ENCODE data around the gene NABP2. TPM values are rescaled to one million over a fixed set of nuclear protein-coding genes. Genes with fewer than 3 reads are reported as not detected.

NABP2 gene
- total and polyA plus RNA-seq, 10 of the 15 experiments (the other 5 are each of a cell fraction or from before 2014, with no cell fraction given), result 20.7 to 97.9 (median 60.9) TPM

DNA sequence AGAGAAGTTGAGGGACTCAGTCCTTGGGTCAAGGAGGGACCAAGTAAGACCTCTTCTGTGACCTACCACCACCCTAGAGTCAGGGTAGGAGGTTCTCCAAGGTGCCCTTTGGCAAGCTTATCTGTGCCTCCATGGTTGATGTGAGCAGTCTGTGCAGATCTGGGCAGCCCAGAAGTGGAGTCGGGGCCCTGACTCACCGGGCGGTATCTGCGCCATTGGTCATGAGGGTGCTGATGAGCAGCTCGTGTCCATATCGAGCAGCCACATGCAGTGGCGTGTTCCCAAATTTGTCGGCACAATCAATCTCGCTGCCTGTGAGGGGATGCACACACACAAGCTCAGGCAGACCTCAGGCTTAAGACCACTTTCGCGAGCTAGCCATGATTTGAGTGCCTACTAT lies 28.9 kb downstream of the NABP2 start:
- WGBS (ENCODE audit: insufficient coverage, insufficient replicate concordance, low lambda C conversion rate, missing lambda C conversion rate), result 97% methylated on average over 11 of the region's 11 CpGs
- peaks cover 10% of the 10 kb centered on the region for H3K79me2 ChIP-seq (ENCODE audit: control insufficient read depth, insufficient read depth, low read length)
- ATAC-seq (no peak), FAIRE-seq (no peak), DNase-seq (ENCODE audit: low read depth, low spot score) (no peak)
- ChIA-PET RAD21 (ENCODE audit: unreplicated experiment) (no interaction called here), POLR2A (interaction anchor here (1.6 kb wide), 1 partner anchor 32 kb away, joined by 4 read pairs; no protein-coding TSS in a partner anchor), CTCF (interaction anchor here (0.9 to 1.8 kb wide), 2 partner anchors 25 to 47 kb away, joined by 3 to 4 read pairs; no protein-coding TSS in a partner anchor), SMC1A (ENCODE audit: uncharacterized antibody, unreplicated experiment) (no interaction called here)
- in situ Hi-C loops (cut with MboI), result no loop called here
- no peaks in the 10 kb centered on the region for H3K27me3 ChIP-seq (replicated peaks in 1 of 2; ENCODE audit: control insufficient read depth in 2 of 2, insufficient read depth in 2 of 2, low read length in 1 of 2)
- no peak overlapping the region for H3K9ac ChIP-seq (ENCODE audit: control insufficient read depth, insufficient read depth, low read length)
- intact Hi-C loops (cut with micrococcal nuclease; ENCODE audit: unreplicated experiment), result no loop called here
- H3K4me2 ChIP-seq (ENCODE audit: control insufficient read depth, insufficient read depth), result no peak overlapping the region
- peaks cover 7% of the 10 kb centered on the region for H3K4me1 ChIP-seq (ENCODE audit: control insufficient read depth, insufficient read depth, low read length)
- H3K4me3 ChIP-seq, result no peak overlapping the region
- H3K27ac ChIP-seq (ENCODE audit: control insufficient read depth, insufficient read depth), result no peak overlapping the region
- no peaks in the 10 kb centered on the region for H3K9me3 ChIP-seq (replicated peaks; ENCODE audit: control insufficient read depth, insufficient read depth, low read length)
- H2AFZ ChIP-seq (ENCODE audit: control insufficient read depth, low read depth, low read length), result no peak overlapping the region
- no TSS peak for BruUV-seq (replicated peaks)
- no peaks in the 10 kb centered on the region for H4K20me1 ChIP-seq (ENCODE audit: control insufficient read depth, insufficient read depth)
- no peak for TF ChIP-seq RB1 (IDR thresholded peaks at IDR 0.05; ENCODE audit: borderline replicate concordance)
- TF ChIP-seq, protein P1, sequence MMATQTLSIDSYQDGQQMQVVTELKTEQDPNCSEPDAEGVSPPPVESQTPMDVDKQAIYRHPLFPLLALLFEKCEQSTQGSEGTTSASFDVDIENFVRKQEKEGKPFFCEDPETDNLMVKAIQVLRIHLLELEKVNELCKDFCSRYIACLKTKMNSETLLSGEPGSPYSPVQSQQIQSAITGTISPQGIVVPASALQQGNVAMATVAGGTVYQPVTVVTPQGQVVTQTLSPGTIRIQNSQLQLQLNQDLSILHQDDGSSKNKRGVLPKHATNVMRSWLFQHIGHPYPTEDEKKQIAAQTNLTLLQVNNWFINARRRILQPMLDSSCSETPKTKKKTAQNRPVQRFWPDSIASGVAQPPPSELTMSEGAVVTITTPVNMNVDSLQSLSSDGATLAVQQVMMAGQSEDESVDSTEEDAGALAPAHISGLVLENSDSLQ (IDR thresholded peaks at IDR 0.05), result no peak
- TF ChIP-seq SPI1 (IDR thresholded peaks at IDR 0.05; ENCODE audit: borderline replicate concordance, insufficient read depth, low read depth, low read length), result no peak
- no peak for TF ChIP-seq ELK1 (IDR thresholded peaks at IDR 0.05; ENCODE audit: low read depth, low read length)
- TF ChIP-seq TAF1 (IDR thresholded peaks at IDR 0.05; ENCODE audit: borderline replicate concordance, low read depth, low read length), result no peak
- TF ChIP-seq PBX3 (IDR thresholded peaks at IDR 0.05; ENCODE audit: insufficient replicate concordance, low read depth, low read length), result no peak
- TF ChIP-seq ESRRA (IDR thresholded peaks at IDR 0.05; ENCODE audit: low read length), result no peak
- no peak for TF ChIP-seq BMI1 (IDR thresholded peaks at IDR 0.05; ENCODE audit: borderline replicate concordance)
- TF ChIP-seq CBFB (IDR thresholded peaks at IDR 0.05; ENCODE audit: low read depth), result no peak
- no peak for TF ChIP-seq ZBTB33 (IDR thresholded peaks at IDR 0.05)
- TF ChIP-seq BCLAF1 (IDR thresholded peaks at IDR 0.05), result no peak
- TF ChIP-seq HDAC2 (IDR thresholded peaks at IDR 0.05), result no peak
- no peak for TF ChIP-seq NFYB (IDR thresholded peaks at IDR 0.05; ENCODE audit: insufficient read depth, low read depth, low read length)
- no peak for TF ChIP-seq FOXM1 (IDR thresholded peaks at IDR 0.05; ENCODE audit: low read depth, low read length)
- no peak for TF ChIP-seq KAT2A (conservative IDR thresholded peaks at IDR 0.05; ENCODE audit: control insufficient read depth, low read depth, low read length)
- TF ChIP-seq LARP7 (IDR thresholded peaks at IDR 0.05), result no peak
- TF ChIP-seq POLR2AphosphoS5 (IDR thresholded peaks at IDR 0.05; ENCODE audit: low read length), result no peak
- no peak for TF ChIP-seq RELA (IDR thresholded peaks at IDR 0.05; ENCODE audit: borderline replicate concordance, partially characterized antibody)
- H3K36me3 ChIP-seq (ENCODE audit: control insufficient read depth in 2 of 2, insufficient read depth in 2 of 2, low read length in 1 of 2), result peaks cover 15 to 22% of the 10 kb centered on the region in 2 experiments

All from GM12878 (cell line).